OCI-LY7 (cell line): ENCODE results near the gene SPTB. TPM values are rescaled to one million over a fixed set of nuclear protein-coding genes. Genes with fewer than 3 reads are reported as not detected.

Experiments used
- BruUV-seq: library from RNA; stranded (reverse); fragments of 400-500 nt; replicated peaks from 2 replicates; lab custom pipeline; 2021; lab: Mats Ljungman, UMichigan
- CTCF ChIA-PET: fragments of 300-600 bp; sonication (Branson Sonifier 250); formaldehyde crosslinking; loops from one replicate; lab custom pipeline; 2022; ENCODE audit warnings: antibody characterized with exemption; ENCODE audit not compliant: unreplicated experiment; lab: Charles Lee
- POLR2A ChIA-PET: fragments of 300-600 bp; sonication (Branson Sonifier 250); formaldehyde crosslinking; loops from one replicate; lab custom pipeline; 2022; ENCODE audit warnings: antibody characterized with exemption; lab: Charles Lee
- DNase-seq: peaks from one replicate; pipeline ENCODE4 v3.0.0-alpha.2; 2015; ENCODE audit warnings: low spot score
- H2AFZ ChIP-seq: fragments of 200-600 bp; sonication (generic), shearing (Covaris generic); 2 replicates; pipeline ENCODE4 v1.6.1; 2014; ENCODE audit warnings: mild to moderate bottlenecking, antibody characterized with exemption, low read length, moderate library complexity
- H3K27ac ChIP-seq: fragments of 200-600 bp; sonication (generic); 2 replicates; pipeline ENCODE4 v1.5.1; 2014; ENCODE audit warnings: mixed run types, low read depth, mild to moderate bottlenecking, moderate library complexity, low read length, inconsistent platforms; ENCODE audit not compliant: poor library complexity, severe bottlenecking
- H3K36me3 ChIP-seq: fragments of 200-600 bp; sonication (generic); 2 replicates; pipeline ENCODE4 v1.6.1; 2014; ENCODE audit warnings: mild to moderate bottlenecking, antibody characterized with exemption, low read length, moderate library complexity, mixed read lengths; ENCODE audit not compliant: insufficient read depth
- H3K4me1 ChIP-seq: fragments of 200-600 bp; sonication (generic); 2 replicates; pipeline ENCODE4 v1.5.1; 2014; ENCODE audit warnings: mild to moderate bottlenecking, low read length; ENCODE audit not compliant: insufficient read depth, poor library complexity, severe bottlenecking
- H3K4me2 ChIP-seq: fragments of 200-600 bp; sonication (generic); 2 replicates; pipeline ENCODE4 v1.6.1; 2014; ENCODE audit warnings: mild to moderate bottlenecking, low read length
- H3K4me3 ChIP-seq: fragments of 200-600 bp; sonication (generic); 2 replicates; pipeline ENCODE4 v1.5.1; 2014; ENCODE audit warnings: mild to moderate bottlenecking, low read depth, low read length; ENCODE audit not compliant: poor library complexity, severe bottlenecking
- H3K79me2 ChIP-seq: fragments of 200-600 bp; sonication (generic); 2 replicates; pipeline ENCODE4 v1.6.1; 2016; ENCODE audit warnings: low read depth, mild to moderate bottlenecking, low read length, moderate library complexity, mixed read lengths; ENCODE audit not compliant: insufficient read depth
- H3K9me2 ChIP-seq: fragments of 200-600 bp; sonication (generic); 2 replicates; pipeline ENCODE4 v1.6.1; 2016; ENCODE audit warnings: mild to moderate bottlenecking, low read length, mixed read lengths; ENCODE audit not compliant: insufficient read depth
- H3K9me3 ChIP-seq: fragments of 200-600 bp; sonication (generic); 2 replicates; pipeline ENCODE4 v1.6.1; 2014; ENCODE audit warnings: mild to moderate bottlenecking, mixed run types, low read length, mixed read lengths
- H4K20me1 ChIP-seq: fragments of 200-600 bp; sonication (generic); 2 replicates; pipeline ENCODE4 v1.6.1; 2014; ENCODE audit warnings: mild to moderate bottlenecking, antibody characterized with exemption, low read length, moderate library complexity, mixed read lengths; ENCODE audit not compliant: insufficient read depth
- EZH2phosphoT487 ChIP-seq: fragments of 200-600 bp; sonication (generic); IDR thresholded peaks from 2 replicates; pipeline ENCODE4 v1.6.1; 2018; ENCODE audit warnings: low read depth, borderline replicate concordance, mild to moderate bottlenecking, mixed run types, antibody characterized with exemption, low read length, moderate library complexity, mixed read lengths
- intact Hi-C: fragments of 100-400 bp; cut with micrococcal nuclease; formaldehyde crosslinking; loops from one replicate; pipeline ENCODE4 v1.10.0; 2022; ENCODE audit not compliant: unreplicated experiment
- total RNA-seq, 2 experiments: library from RNA; depleted of rRNA in 1 of 2; stranded (reverse); fragments of >200 nt in 1 of 2; shearing (Covaris generic) in 1 of 2; gene quantifications; 2 replicates each; pipeline ENCODE4 v1.2.3, GENCODE V29; 2014 to 2022
- TF ChIP-seq, protein P1 (sequence below): fragments of 200-600 bp; sonication (generic); conservative IDR thresholded peaks from 2 replicates; pipeline ENCODE4 v1.5.1; 2014; ENCODE audit warnings: mild to moderate bottlenecking, antibody characterized with exemption, low read length, moderate library complexity, mixed read lengths

SPTB gene
- total RNA-seq, 2 experiments from 2014 or later: not detected

DNA sequence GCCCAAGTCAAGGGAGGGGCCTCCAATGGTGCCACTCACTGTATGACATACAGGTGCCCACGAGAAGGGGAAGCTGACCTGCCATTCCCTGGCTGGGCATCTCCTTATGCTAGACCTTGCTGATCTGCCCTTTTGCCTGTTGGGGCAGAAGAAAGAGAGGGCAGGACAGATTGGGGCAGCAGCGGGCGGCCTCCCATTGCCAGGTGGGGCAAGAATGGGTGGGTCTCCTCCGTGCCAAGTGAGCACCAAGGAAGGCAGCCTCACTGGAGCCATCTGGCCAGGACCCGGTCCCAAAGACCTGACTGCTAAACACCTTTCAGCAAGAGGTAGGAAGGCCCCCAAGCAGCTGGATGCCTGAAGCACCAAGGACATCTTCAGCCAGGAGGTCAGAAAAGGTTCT, 125.0 kb downstream of the SPTB start:
- Histone ChIP-seq H4K20me1 (no peaks in the 10 kb centered on the region), H3K4me3 (no peak overlapping the region), H2AFZ (no peak overlapping the region), H3K27ac (no peak overlapping the region), H3K9me3 (no peaks in the 10 kb centered on the region), H3K36me3 (no peaks in the 10 kb centered on the region), H3K4me2 (no peak overlapping the region), H3K4me1 (no peaks in the 10 kb centered on the region), H3K9me2 (no peaks in the 10 kb centered on the region), H3K79me2 (no peaks in the 10 kb centered on the region)
- ChIA-PET CTCF (no interaction called here), POLR2A (no interaction called here)
- intact Hi-C loops: no loop called here
- TF ChIP-seq EZH2phosphoT487: no peak
- TF ChIP-seq, protein P1, sequence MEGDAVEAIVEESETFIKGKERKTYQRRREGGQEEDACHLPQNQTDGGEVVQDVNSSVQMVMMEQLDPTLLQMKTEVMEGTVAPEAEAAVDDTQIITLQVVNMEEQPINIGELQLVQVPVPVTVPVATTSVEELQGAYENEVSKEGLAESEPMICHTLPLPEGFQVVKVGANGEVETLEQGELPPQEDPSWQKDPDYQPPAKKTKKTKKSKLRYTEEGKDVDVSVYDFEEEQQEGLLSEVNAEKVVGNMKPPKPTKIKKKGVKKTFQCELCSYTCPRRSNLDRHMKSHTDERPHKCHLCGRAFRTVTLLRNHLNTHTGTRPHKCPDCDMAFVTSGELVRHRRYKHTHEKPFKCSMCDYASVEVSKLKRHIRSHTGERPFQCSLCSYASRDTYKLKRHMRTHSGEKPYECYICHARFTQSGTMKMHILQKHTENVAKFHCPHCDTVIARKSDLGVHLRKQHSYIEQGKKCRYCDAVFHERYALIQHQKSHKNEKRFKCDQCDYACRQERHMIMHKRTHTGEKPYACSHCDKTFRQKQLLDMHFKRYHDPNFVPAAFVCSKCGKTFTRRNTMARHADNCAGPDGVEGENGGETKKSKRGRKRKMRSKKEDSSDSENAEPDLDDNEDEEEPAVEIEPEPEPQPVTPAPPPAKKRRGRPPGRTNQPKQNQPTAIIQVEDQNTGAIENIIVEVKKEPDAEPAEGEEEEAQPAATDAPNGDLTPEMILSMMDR: no peak
- no peak for DNase-seq
- no TSS peak for BruUV-seq

DNA sequence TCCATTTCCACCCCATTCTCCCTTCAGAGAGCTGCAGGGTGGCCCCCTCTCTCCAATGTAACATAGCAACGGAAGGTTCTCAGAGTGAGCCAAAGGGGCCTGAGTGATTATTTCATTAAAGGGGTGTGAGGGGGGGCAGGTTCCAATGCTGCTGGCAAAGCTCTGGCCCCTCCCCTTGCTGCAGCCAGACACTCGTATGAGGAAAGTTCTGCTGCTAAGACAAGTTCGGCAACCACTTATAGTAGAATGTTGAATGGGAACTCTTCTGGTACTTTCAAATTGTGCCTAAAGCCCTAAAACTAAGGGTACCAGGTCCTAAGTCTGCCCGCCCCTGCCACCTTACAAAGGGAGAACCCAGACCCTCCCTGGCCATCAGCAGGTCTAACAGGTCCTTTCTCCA, 125.7 kb downstream of the SPTB start:
- Histone ChIP-seq H3K9me3 (no peaks in the 10 kb centered on the region), H3K27ac (no peak overlapping the region), H3K9me2 (no peaks in the 10 kb centered on the region), H2AFZ (no peak overlapping the region), H4K20me1 (no peaks in the 10 kb centered on the region), H3K4me1 (no peaks in the 10 kb centered on the region), H3K4me3 (no peak overlapping the region), H3K79me2 (no peaks in the 10 kb centered on the region), H3K36me3 (no peaks in the 10 kb centered on the region), H3K4me2 (no peak overlapping the region)
- no TSS peak for BruUV-seq
- no peak for DNase-seq
- ChIA-PET CTCF (no interaction called here), POLR2A (no interaction called here)
- TF ChIP-seq, protein P1: no peak
- TF ChIP-seq EZH2phosphoT487: no peak
- intact Hi-C loops: no loop called here

DNA sequence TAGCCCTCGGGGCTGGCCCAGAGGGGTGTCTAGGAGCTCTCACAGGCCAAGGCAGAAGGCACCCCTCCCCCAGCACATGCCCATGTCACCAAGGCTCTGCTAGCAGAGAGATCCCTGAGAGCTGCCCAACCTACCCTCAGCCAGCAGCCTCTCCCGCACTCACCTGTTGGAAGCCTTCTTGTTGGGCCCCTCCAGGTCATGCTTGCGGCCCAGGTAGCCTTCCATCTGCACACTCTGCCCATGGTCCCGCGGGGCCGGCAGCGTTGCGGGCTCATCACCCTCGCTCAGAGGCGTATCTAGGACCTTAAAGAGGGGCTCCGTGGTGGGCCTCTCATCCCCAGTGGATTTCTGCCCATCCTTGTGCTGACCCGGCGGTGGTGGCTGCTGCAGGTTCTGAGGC, 126.3 kb downstream of the SPTB start:
- Histone ChIP-seq H3K9me3 (no peaks in the 10 kb centered on the region), H3K27ac (no peak overlapping the region), H2AFZ (no peak overlapping the region), H3K9me2 (no peaks in the 10 kb centered on the region), H3K4me3 (no peak overlapping the region), H3K4me2 (no peak overlapping the region), H3K4me1 (no peaks in the 10 kb centered on the region), H4K20me1 (no peaks in the 10 kb centered on the region), H3K79me2 (no peaks in the 10 kb centered on the region), H3K36me3 (no peaks in the 10 kb centered on the region)
- no TSS peak for BruUV-seq
- ChIA-PET POLR2A (no interaction called here), CTCF (no interaction called here)
- intact Hi-C loops: no loop called here
- no peak for DNase-seq
- TF ChIP-seq, protein P1: no peak
- no peak for TF ChIP-seq EZH2phosphoT487
